ENCODE data around the gene FXN.

The FXN gene

GRCh38 chr9:69062195-69062594, 26.6 kb downstream of the FXN start:
- no peak for TF ChIP-seq CTCF (IDR thresholded peaks at IDR 0.05; ENCODE audit: low read depth, low read length)
- no peaks in the 10 kb centered on the region for H3K27me3 ChIP-seq (ENCODE audit: insufficient read depth, low read depth, severe bottlenecking)
- DNase-seq, result no peak
- H3K9me3 ChIP-seq (ENCODE audit: severe bottlenecking), result no peaks in the 10 kb centered on the region
- H3K36me3 ChIP-seq, result peaks cover 11% of the 10 kb centered on the region
- no peak overlapping the region for H3K27ac ChIP-seq
- H3K4me3 ChIP-seq (ENCODE audit: low read depth, low read length), result no peak overlapping the region

- Histone ChIP-seq H3K27me3 (ENCODE audit: insufficient read depth, low read depth, severe bottlenecking) (no peaks in the 10 kb centered on the region), H3K36me3 (peaks cover 12% of the 10 kb centered on the region), H3K9me3 (ENCODE audit: severe bottlenecking) (no peaks in the 10 kb centered on the region), H3K4me3 (ENCODE audit: low read depth, low read length) (no peak overlapping the region), H3K27ac (no peak overlapping the region)
- DNase-seq, result no peak
- no peak for TF ChIP-seq CTCF (IDR thresholded peaks at IDR 0.05; ENCODE audit: low read depth, low read length)
Observed at GRCh38 chr9:69063839-69064238, 28.3 kb downstream of the FXN start.

- Histone ChIP-seq H3K27ac (no peak overlapping the region), H3K4me3 (ENCODE audit: low read depth, low read length) (no peak overlapping the region), H3K9me3 (ENCODE audit: severe bottlenecking) (no peaks in the 10 kb centered on the region), H3K36me3 (peaks cover 15% of the 10 kb centered on the region), H3K27me3 (ENCODE audit: insufficient read depth, low read depth, severe bottlenecking) (no peaks in the 10 kb centered on the region)
- TF ChIP-seq CTCF (IDR thresholded peaks at IDR 0.05; ENCODE audit: low read depth, low read length), result no peak
- DNase-seq, result no peak
Observed at GRCh38 chr9:69065660-69066059, 30.1 kb downstream of the FXN start.

GRCh38 chr9:69066955-69067354, 31.4 kb downstream of the FXN start:
- TF ChIP-seq CTCF (IDR thresholded peaks at IDR 0.05; ENCODE audit: low read depth, low read length), result no peak
- Histone ChIP-seq H3K27ac (no peak overlapping the region), H3K27me3 (ENCODE audit: insufficient read depth, low read depth, severe bottlenecking) (no peaks in the 10 kb centered on the region), H3K36me3 (peaks cover 15% of the 10 kb centered on the region), H3K9me3 (ENCODE audit: severe bottlenecking) (no peaks in the 10 kb centered on the region), H3K4me3 (ENCODE audit: low read depth, low read length) (no peak overlapping the region)
- no peak for DNase-seq

- TF ChIP-seq CTCF (IDR thresholded peaks at IDR 0.05; ENCODE audit: low read depth, low read length), result no peak
- H3K36me3 ChIP-seq, result peaks cover 12% of the 10 kb centered on the region
- no peak overlapping the region for H3K4me3 ChIP-seq (ENCODE audit: low read depth, low read length)
- no peak for DNase-seq
- no peaks in the 10 kb centered on the region for H3K27me3 ChIP-seq (ENCODE audit: insufficient read depth, low read depth, severe bottlenecking)
- no peak overlapping the region for H3K27ac ChIP-seq
- H3K9me3 ChIP-seq (ENCODE audit: severe bottlenecking), result no peaks in the 10 kb centered on the region
Observed at GRCh38 chr9:69070201-69070600, 34.6 kb downstream of the FXN start.

- H3K4me3 ChIP-seq (ENCODE audit: low read depth, low read length), result no peak overlapping the region
- H3K36me3 ChIP-seq, result peaks cover 7% of the 10 kb centered on the region
- H3K27me3 ChIP-seq (ENCODE audit: insufficient read depth, low read depth, severe bottlenecking), result no peaks in the 10 kb centered on the region
- H3K27ac ChIP-seq, result no peak overlapping the region
- DNase-seq, result no peak
- H3K9me3 ChIP-seq (ENCODE audit: severe bottlenecking), result no peaks in the 10 kb centered on the region
- no peak for TF ChIP-seq CTCF (IDR thresholded peaks at IDR 0.05; ENCODE audit: low read depth, low read length)
Observed at GRCh38 chr9:69071059-69071458, 35.5 kb downstream of the FXN start.
